ENCODE measurements around the gene SETBP1.

DNA sequence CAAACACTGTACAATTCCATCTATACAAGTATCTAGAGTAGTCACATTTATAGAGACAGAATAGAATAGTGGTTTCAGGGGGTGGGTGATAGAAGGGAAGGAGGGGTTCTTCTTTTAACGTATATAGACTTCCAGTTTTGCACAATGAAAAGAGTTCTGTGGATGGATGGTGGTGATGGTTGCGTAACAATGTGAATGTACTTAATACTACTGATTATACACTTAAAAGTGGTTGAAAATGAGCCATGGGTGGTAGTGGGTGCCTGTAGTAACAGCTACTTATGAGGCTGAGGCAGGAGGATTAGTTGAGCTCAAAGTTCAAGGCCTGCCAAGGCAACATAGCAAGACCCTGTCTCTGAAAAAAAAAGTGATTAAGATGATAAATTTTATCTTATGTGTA, 85.8 kb downstream of the SETBP1 start:
- TF ChIP-seq POLR2AphosphoS5 (IDR thresholded peaks at IDR 0.05; ENCODE audit: borderline replicate concordance, low read depth, low read length), result no peak
- TF ChIP-seq EZH2 (IDR thresholded peaks at IDR 0.05), result no peak
- TF ChIP-seq FOXP2 (optimal IDR thresholded peaks at IDR 0.05; ENCODE audit: control extremely low read depth, extremely low read length, insufficient read depth), result no peak

All from SK-N-MC (cell line).